Nephron progenitor cell (in vitro differentiated cells): Measurements from ENCODE around the gene GRHL3.
A peak's percentile ranks its signal among the peaks of the same experiment; 100 is the strongest.

Experiments
- DNase-seq: peaks from one replicate; pipeline ENCODE4 v3.0.0; 2021
- H3K27ac Mint-ChIP-seq: 2 replicates; pipeline ENCODE4 v1.8.0; 2021; ENCODE audit warnings: mild to moderate bottlenecking, moderate library complexity, mixed read lengths
- H3K27me3 Mint-ChIP-seq: 2 replicates; pipeline ENCODE4 v1.8.0; 2021; ENCODE audit warnings: mild to moderate bottlenecking, low read depth, mixed read lengths; ENCODE audit not compliant: poor library complexity
- H3K36me3 Mint-ChIP-seq: 2 replicates; pipeline ENCODE4 v1.8.0; 2021; ENCODE audit warnings: low read depth, mixed read lengths
- H3K4me1 Mint-ChIP-seq: 2 replicates; pipeline ENCODE4 v1.8.0; 2021; ENCODE audit warnings: mixed read lengths
- H3K4me3 Mint-ChIP-seq: 2 replicates; pipeline ENCODE4 v1.8.0; 2021; ENCODE audit warnings: mild to moderate bottlenecking, moderate library complexity, mixed read lengths
- H3K9me3 Mint-ChIP-seq: 2 replicates; pipeline ENCODE4 v1.8.0; 2021; ENCODE audit warnings: mild to moderate bottlenecking, moderate library complexity, mixed read lengths
- TF ChIP-seq, protein P1 (sequence below): fragments of 200-600 bp; sonication (generic); IDR thresholded peaks from 2 replicates; pipeline ENCODE4 v1.5.0; 2021; ENCODE audit warnings: antibody characterized with exemption

The GRHL3 gene

DNA sequence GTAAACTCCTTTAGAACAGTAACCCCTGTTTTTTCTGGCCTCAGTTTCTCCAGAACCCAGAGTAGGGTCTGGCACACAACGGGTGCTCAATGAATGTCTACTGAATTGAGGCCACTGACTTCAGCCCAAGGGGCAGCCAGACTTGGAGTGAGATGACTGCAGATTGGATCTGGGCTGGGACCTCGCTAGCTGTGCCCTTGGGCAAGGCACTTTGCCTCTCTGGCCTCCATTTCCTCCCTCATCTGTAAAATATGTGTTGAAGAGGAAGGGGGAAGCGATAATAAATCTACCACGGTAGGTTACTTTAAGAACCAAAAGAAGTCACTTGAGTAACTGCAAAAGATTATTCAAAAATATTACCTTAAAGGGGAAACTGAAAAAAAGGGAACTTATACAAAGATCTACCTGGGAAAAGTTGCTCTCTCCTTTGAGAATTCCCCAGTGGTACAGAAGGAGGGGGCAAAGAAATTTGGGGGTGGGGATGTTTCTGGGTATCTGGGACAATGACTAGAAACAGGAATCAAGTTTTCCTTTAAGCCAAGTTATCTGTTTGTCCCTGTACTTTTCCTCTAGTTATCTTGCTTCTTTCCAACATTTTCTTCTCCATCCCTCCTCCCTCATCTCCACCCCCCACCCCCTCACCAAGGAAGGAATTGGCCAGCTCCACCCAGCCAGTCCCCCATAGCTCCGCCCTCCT lies 394 bp upstream of the GRHL3 start:
- Mint-ChIP-seq H3K4me3 (peak overlapping the region; percentile 73), H3K4me1 (peaks cover 55% of the 10 kb centered on the region), H3K27ac (no peak overlapping the region), H3K27me3 (peaks cover 57% of the 10 kb centered on the region), H3K36me3 (no peaks in the 10 kb centered on the region), H3K9me3 (no peaks in the 10 kb centered on the region)
- DNase-seq = no peak
- TF ChIP-seq, protein P1, sequence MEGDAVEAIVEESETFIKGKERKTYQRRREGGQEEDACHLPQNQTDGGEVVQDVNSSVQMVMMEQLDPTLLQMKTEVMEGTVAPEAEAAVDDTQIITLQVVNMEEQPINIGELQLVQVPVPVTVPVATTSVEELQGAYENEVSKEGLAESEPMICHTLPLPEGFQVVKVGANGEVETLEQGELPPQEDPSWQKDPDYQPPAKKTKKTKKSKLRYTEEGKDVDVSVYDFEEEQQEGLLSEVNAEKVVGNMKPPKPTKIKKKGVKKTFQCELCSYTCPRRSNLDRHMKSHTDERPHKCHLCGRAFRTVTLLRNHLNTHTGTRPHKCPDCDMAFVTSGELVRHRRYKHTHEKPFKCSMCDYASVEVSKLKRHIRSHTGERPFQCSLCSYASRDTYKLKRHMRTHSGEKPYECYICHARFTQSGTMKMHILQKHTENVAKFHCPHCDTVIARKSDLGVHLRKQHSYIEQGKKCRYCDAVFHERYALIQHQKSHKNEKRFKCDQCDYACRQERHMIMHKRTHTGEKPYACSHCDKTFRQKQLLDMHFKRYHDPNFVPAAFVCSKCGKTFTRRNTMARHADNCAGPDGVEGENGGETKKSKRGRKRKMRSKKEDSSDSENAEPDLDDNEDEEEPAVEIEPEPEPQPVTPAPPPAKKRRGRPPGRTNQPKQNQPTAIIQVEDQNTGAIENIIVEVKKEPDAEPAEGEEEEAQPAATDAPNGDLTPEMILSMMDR = no peak

DNA sequence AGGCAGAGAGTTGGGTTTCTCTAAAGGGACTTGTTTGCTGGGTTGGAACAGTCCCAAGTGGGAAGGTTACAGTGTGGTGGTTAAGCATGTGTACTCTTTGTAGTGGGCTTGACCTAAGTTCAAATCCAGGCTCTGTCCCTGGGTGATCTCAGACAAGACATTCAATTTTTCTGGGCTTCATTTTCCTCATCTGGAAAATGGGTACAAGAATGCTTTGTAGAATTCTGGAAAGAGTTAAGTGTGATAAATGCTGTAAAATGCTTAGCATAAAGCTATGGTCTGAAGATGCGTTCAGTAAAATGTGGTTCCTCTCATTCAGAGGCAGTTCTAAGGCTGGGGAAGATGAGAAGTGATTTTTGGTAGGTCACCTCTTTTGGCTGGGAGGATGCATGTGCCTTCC lies 805 bp downstream of the GRHL3 start:
- Mint-ChIP-seq H3K4me3 (peak overlapping the region; percentile 73), H3K36me3 (no peaks in the 10 kb centered on the region), H3K27ac (no peak overlapping the region), H3K27me3 (peaks cover 67% of the 10 kb centered on the region), H3K4me1 (peaks cover 55% of the 10 kb centered on the region), H3K9me3 (no peaks in the 10 kb centered on the region)
- DNase-seq = no peak
- TF ChIP-seq, protein P1 = no peak

DNA sequence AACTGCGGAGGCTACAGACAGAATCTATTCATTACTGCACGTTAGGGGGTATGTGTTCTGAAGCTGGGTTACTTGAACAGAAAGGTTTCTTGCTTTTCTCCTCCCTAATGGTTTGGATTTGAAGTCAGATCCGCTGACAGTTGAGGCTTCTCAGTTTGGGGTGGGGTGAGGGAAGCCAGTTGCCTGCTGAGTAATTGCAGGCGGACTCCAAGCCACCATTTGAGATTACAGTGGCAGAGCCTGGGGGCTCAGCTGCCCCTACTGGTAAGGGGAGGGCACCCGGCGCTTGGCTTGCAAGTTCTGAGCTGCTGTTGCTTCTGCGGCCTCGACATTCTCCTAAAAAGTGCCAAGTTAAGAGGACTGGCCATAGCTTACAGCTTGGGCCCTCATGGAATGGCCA lies 2.0 kb downstream of the GRHL3 start:
- H3K27me3 Mint-ChIP-seq = peaks cover 72% of the 10 kb centered on the region
- no peaks in the 10 kb centered on the region for H3K9me3 Mint-ChIP-seq
- no peak for DNase-seq
- peaks cover 60% of the 10 kb centered on the region for H3K4me1 Mint-ChIP-seq
- no peaks in the 10 kb centered on the region for H3K36me3 Mint-ChIP-seq
- H3K4me3 Mint-ChIP-seq = peak overlapping the region; percentile 24
- H3K27ac Mint-ChIP-seq = no peak overlapping the region
- TF ChIP-seq, protein P1 = no peak

DNA sequence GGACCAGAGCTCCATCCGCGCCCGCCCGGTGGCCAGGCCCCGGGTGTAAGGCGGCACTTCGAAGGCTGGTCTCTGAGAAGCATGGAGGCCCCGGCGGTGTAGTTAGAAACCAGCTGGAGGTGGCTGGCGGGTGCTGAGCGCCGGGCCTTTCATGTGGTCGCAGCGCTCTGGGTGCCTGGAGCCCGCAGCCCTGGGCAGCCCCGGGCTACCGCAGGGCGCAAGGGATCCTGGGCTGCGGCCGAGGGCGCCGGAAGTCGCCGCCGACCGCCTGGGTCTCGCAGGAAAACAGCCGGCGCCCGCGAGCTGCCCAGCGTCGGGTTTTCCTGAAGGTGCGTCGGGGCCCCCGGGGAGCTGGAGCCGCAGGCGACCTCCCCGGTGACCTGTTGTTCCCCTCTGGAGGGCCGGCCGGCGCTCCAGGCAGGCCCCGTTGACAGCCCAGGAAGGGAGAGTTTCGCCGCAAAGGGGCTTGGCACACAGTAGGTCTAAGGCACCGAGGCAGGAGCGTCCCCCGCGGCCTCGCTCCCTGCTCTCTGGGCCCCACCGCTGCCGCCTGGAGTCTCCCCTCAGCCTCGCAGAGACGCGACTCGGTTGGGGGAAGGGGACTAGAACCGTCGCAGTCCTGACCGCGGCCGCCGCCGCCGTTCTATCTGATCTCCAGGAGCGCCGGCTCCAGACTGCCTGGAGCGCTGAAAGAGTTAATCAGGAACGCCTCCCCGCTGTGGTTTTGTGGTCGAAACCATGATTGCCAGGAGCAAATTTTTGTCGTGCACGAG lies 2.7 kb downstream of the GRHL3 start:
- Mint-ChIP-seq H3K36me3 (no peaks in the 10 kb centered on the region), H3K9me3 (no peaks in the 10 kb centered on the region), H3K27ac (no peak overlapping the region), H3K4me3 (peak overlapping the region; percentile 86), H3K27me3 (peaks cover 72% of the 10 kb centered on the region), H3K4me1 (peaks cover 60% of the 10 kb centered on the region)
- peak; percentile 55 for DNase-seq
- TF ChIP-seq, protein P1 = no peak

DNA sequence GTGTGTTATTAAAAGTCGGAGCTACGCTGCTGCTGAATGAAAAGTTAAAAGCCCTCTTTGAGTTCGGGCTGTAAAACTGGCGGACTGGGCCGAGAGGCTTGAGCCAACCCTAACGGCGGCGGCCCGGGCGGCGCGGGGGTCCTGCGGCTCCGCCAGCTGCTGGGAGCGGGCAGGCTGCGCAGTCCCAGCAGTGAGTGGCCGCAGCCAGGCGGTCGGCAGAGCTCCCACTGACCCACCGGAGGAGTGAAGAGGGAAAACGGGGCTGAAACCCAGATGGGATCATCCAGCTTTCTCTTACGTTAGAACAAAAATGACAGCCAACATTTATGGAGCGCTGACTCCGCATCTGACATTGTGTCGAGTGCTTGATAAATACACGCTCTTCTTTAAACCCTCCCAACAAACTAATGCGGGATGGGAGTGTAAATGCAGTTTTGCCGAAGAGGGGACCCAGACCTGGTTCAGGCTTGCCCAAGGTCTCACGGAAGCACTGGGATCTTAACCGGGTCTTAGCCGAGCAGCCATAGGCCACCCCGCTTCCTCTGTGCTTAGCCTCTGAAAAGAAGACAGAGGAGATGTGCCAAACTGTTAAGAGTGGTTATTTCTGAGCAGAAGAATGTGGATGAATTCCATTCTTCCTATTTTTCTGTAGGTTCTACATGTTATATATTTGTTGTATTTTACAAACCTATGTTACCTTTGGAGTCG lies 3.5 kb downstream of the GRHL3 start:
- Mint-ChIP-seq H3K4me1 (peaks cover 56% of the 10 kb centered on the region), H3K36me3 (no peaks in the 10 kb centered on the region), H3K4me3 (peak overlapping the region; percentile 86), H3K9me3 (no peaks in the 10 kb centered on the region), H3K27ac (no peak overlapping the region), H3K27me3 (peaks cover 76% of the 10 kb centered on the region)
- peak; percentile 61 for DNase-seq
- TF ChIP-seq, protein P1 = no peak
